Type B pancreatic cell (in vitro differentiated cells): ENCODE results near the gene EPG5. TPM values are rescaled to one million over a fixed set of nuclear protein-coding genes. Genes with fewer than 3 reads are reported as not detected.

Source experiments
- DNase-seq: peaks from one replicate; pipeline ENCODE4 v3.0.0; 2021; ENCODE audit warnings: mixed read lengths; ENCODE audit not compliant: unreplicated experiment; ENCODE audit errors: extremely low spot score
- H3K27ac Mint-ChIP-seq: 2 replicates; pipeline ENCODE4 v1.8.0; 2021; ENCODE audit warnings: mild to moderate bottlenecking, mixed read lengths
- H3K27me3 Mint-ChIP-seq: 2 replicates; pipeline ENCODE4 v1.8.0; 2021; ENCODE audit warnings: mixed read lengths
- H3K36me3 Mint-ChIP-seq: 2 replicates; pipeline ENCODE4 v1.8.0; 2021; ENCODE audit warnings: mixed read lengths
- H3K4me1 Mint-ChIP-seq: one replicate; pipeline ENCODE4 v1.8.0; 2021; ENCODE audit warnings: mixed read lengths; ENCODE audit not compliant: unreplicated experiment
- H3K4me3 Mint-ChIP-seq: 2 replicates; pipeline ENCODE4 v1.8.0; 2021; ENCODE audit warnings: mild to moderate bottlenecking, mixed read lengths
- H3K9me3 Mint-ChIP-seq: 2 replicates; pipeline ENCODE4 v1.8.0; 2021; ENCODE audit warnings: mixed read lengths
- total RNA-seq: library from RNA; stranded (reverse); gene quantifications from 2 replicates; pipeline ENCODE4 v1.2.1, GENCODE V29; 2021; ENCODE audit warnings: low replicate concordance
- TF ChIP-seq, protein P1 (sequence below): fragments of 200-600 bp; sonication (generic); conservative IDR thresholded peaks from 2 replicates; pipeline ENCODE4 v1.5.0; 2021; ENCODE audit warnings: antibody characterized with exemption, mild to moderate bottlenecking

The EPG5 gene
- total RNA-seq, 1 donor from 2014 or later = 27.9 TPM

DNA sequence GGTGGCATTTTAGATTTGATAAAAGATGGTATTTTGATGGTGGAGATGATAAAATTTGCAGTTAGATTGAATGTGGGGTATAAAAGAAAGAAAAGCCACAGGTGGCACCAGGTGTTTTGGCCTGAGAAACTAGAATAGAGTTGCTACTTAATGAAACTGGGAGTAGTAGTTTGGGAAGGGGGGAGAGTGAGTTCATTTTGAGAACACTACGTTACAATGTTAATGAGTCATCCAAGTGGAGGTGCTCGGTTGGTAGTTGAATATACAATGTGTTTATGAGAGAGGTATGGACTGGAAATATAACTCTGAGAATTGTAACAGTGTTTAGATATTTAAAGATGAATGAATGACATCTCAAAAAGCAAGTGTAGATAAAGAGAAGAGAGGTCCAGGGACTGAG is 26.4 kb downstream of the EPG5 start:
- Mint-ChIP-seq H3K4me1 (no peaks in the 10 kb centered on the region), H3K36me3 (peaks cover 37% of the 10 kb centered on the region), H3K4me3 (no peak overlapping the region), H3K27ac (no peak overlapping the region), H3K9me3 (no peaks in the 10 kb centered on the region), H3K27me3 (no peaks in the 10 kb centered on the region)
- no peak for DNase-seq
- TF ChIP-seq, protein P1, sequence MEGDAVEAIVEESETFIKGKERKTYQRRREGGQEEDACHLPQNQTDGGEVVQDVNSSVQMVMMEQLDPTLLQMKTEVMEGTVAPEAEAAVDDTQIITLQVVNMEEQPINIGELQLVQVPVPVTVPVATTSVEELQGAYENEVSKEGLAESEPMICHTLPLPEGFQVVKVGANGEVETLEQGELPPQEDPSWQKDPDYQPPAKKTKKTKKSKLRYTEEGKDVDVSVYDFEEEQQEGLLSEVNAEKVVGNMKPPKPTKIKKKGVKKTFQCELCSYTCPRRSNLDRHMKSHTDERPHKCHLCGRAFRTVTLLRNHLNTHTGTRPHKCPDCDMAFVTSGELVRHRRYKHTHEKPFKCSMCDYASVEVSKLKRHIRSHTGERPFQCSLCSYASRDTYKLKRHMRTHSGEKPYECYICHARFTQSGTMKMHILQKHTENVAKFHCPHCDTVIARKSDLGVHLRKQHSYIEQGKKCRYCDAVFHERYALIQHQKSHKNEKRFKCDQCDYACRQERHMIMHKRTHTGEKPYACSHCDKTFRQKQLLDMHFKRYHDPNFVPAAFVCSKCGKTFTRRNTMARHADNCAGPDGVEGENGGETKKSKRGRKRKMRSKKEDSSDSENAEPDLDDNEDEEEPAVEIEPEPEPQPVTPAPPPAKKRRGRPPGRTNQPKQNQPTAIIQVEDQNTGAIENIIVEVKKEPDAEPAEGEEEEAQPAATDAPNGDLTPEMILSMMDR = no peak

DNA sequence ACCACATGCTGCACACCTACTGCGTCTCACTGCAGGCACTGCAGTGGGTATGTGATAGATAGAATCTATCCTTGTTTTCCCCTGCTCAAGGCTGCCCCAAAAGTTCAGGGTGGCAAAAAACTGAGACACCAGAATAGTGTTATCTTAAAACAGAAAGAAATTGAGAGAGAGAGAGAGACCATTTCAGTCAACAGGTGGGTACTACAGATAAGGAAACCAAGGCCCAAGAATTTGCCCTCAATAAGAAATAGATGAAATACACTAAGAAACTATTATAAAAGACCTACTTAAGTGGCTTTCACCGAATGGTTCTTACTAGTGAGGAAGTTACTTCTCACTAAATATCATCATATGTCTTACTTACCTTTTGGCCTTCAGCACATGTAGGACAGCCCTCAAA is 27.9 kb downstream of the EPG5 start:
- Mint-ChIP-seq H3K9me3 (no peaks in the 10 kb centered on the region), H3K27ac (no peak overlapping the region), H3K4me3 (no peak overlapping the region), H3K4me1 (no peaks in the 10 kb centered on the region), H3K36me3 (peaks cover 37% of the 10 kb centered on the region), H3K27me3 (no peaks in the 10 kb centered on the region)
- no peak for DNase-seq
- TF ChIP-seq, protein P1 = no peak

DNA sequence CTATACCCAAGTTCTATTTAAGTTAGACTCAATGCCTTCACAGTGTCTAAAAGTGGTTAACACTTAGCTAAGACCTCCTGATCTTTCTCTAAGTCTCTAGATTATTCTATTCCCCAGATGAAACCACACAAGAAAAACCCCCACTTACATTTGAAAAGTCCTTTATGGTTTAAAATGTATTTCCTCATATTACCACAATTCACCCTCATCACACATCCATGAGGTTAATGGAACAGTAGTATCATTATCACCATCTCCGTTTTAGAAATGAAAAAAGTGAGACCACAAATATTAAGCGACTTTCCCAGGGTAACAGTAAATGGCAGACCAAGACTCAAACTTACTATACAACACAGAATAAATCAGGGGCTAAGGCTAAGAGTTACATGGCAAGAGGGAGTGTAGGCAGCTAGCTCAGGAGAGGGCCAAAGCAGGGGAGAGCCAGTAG is 28.6 kb downstream of the EPG5 start:
- Mint-ChIP-seq H3K27ac (no peak overlapping the region), H3K27me3 (no peaks in the 10 kb centered on the region)

DNA sequence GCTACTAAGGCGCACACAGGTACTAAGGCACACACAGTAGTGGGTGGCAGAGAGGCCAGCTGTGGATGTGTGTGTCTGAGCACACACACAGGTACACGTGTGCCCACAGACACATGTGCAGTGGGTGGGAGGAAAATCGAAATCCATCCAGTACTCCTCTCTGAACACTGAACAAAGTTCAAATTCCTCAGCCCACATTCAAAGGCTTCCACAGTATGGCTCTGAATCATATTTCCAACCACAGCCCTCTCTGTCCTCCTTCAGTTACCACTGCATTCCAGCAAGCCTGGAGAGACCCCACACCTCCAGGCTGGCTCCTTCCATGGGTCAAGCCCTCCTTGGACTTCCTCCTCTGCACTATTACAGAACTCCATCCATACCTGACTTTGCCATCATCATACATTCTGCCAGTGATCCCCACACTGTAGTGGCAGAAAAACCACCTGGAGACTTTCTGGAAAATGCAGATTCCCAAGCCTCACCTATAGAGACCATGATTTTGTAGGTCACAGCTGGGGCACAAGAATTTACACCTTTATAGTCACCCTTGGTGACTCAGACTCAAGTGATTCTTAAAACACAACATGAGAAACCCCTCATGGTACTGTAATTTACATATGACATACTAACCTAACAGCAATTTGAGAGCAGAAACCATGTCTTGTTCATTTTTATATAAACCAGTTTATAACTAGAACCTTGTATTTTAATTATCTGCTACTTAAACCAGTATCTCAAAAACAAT is 31.4 kb downstream of the EPG5 start:
- Mint-ChIP-seq H3K27ac (no peak overlapping the region), H3K4me3 (no peak overlapping the region), H3K27me3 (no peaks in the 10 kb centered on the region), H3K4me1 (no peaks in the 10 kb centered on the region), H3K9me3 (no peaks in the 10 kb centered on the region), H3K36me3 (peaks cover 20% of the 10 kb centered on the region)
- no peak for DNase-seq
- TF ChIP-seq, protein P1 = no peak

More for the DNA sequence above, 28.6 kb downstream of the EPG5 start:
- peaks cover 32% of the 10 kb centered on the region for H3K36me3 Mint-ChIP-seq
- H3K4me1 Mint-ChIP-seq = no peaks in the 10 kb centered on the region
- no peaks in the 10 kb centered on the region for H3K9me3 Mint-ChIP-seq
- TF ChIP-seq, protein P1 = no peak
- no peak for DNase-seq
- H3K4me3 Mint-ChIP-seq = no peak overlapping the region

DNA sequence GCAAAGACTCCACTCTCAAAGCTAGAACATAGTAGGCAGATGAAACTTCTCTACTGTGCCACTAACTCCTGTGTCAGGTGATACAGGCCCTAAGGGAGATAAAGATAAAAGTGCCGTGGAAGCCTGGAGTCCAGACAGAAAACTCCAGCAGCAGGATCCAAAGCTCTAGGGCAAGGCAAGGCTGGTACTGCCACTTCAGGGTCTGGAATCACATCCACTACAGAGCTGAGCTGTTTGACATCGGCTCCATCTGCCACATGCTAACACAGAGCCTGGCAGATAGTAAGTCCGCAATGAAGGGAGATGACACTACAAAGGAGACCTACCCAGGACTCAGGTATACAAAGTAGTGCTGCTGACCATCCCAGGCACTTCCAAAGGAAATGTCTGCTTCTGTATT is 34.4 kb downstream of the EPG5 start:
- Mint-ChIP-seq H3K4me3 (no peak overlapping the region), H3K36me3 (peaks cover 12% of the 10 kb centered on the region), H3K9me3 (no peaks in the 10 kb centered on the region), H3K4me1 (no peaks in the 10 kb centered on the region), H3K27ac (no peak overlapping the region), H3K27me3 (no peaks in the 10 kb centered on the region)
- DNase-seq = no peak
- TF ChIP-seq, protein P1 = no peak
